ENCODE measurements around the gene CDKN2C.
"Not testable (repeated sequence)": the region's sequence is repeated elsewhere in the genome, so short reads cannot be mapped to it uniquely, and the experiment has no call there.

Gene CDKN2C

GRCh38 chr1:50979937-50980336 lies 9.9 kb downstream of the CDKN2C start:
- no peak for DNase-seq (ENCODE audit: low spot score)

DNA sequence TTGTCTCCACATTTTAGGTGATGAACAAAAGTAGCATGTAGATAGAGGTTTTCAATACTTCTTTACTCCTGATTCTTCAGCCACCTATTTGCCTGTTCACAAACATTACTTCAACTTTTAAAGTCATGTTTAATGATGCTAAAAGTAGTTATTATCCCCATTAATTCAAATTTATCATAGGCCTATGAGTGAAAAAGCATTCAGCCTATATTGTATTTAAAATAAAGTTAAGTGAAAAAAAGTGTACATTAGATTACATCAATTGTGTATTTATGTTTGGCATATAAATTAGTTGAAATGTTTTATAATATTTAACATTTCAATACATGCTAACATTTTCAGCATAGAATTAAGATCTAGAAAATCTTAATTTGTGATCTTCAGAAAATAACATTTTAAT lies 10.5 kb downstream of the CDKN2C start:
- no peak for DNase-seq (ENCODE audit: low spot score)

GRCh38 chr1:50981741-50982140 lies 11.7 kb downstream of the CDKN2C start:
- peak; percentile 42 for DNase-seq (ENCODE audit: low spot score)

DNA sequence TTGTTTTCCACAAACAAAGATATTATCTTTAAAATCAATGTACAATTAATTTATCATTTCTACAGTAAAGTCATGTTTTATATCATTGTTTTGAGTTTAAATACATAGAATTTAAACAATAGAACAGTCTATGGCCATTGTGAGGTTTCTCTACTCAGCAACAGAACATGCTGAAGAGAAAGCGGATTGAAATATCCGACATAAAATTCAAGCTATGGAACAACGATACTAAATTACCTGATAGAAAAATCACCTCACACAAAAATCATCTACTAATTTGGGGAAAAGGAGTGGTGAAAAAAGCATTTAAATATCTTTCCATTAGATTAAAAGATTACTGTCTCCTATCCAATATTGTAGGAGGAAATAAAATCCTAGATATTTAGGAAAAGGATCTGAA lies 12.6 kb downstream of the CDKN2C start:
- DNase-seq (ENCODE audit: low spot score): no peak

DNA sequence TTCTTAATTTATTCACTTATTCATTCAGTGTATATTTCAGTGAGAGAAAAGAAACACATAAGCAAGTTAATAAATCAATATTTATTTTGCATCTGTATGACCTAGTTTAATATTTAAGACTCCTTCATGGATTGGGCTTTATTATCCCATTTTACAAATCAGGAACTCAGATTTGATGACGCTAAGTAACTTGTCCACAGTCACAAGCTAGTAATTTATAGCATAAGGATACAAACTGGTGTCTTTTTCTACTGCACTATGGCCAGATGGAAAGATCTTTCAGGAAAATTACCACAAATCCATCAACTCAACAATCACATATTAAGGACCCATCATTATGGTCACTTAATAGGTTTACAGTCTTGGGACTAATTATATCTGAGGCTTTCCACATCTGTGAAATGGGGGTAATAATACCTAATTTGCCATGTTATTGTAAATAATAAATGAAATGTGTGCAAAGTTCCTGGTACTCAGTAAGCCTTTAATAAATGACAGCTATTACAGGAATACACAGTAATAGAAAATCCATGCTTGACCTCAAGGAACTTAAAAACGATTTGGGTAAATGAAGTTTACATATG lies 13.3 kb downstream of the CDKN2C start:
- DNase-seq (ENCODE audit: low spot score): no peak

- no peak for DNase-seq (ENCODE audit: low spot score)
These were observed 15.0 kb downstream of the CDKN2C start for GRCh38 chr1:50985094-50985493.

DNA sequence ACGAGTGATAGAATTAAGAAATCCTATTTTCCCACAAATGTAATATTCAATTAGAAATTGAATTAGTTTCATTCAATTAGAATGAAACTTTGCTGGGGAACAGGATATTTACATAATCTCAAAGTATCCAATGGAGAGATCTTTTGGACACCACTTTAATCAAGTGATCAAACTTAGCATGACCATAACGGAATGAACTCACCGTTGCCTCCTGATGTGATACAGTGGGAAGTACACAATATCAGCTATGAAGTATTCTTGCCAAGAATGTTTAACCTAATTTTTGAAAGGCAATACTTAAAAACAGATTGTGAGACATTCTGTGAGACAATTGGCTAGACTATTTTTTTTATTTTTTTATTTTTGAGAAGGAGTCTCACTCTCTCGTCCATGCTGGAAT lies 16.6 kb downstream of the CDKN2C start:
- no peak for DNase-seq (ENCODE audit: low spot score)

- DNase-seq (ENCODE audit: low spot score): no peak
These were observed 19.6 kb downstream of the CDKN2C start for GRCh38 chr1:50989694-50990093.

GRCh38 chr1:50992532-50993318 lies 22.7 kb downstream of the CDKN2C start:
- DNase-seq (ENCODE audit: low spot score): no peak

GRCh38 chr1:50993645-50994044 lies 23.6 kb downstream of the CDKN2C start:
- DNase-seq (ENCODE audit: low spot score): no peak

- DNase-seq (ENCODE audit: low spot score): no peak
These were observed 25.0 kb downstream of the CDKN2C start for GRCh38 chr1:50994997-50995396.

DNA sequence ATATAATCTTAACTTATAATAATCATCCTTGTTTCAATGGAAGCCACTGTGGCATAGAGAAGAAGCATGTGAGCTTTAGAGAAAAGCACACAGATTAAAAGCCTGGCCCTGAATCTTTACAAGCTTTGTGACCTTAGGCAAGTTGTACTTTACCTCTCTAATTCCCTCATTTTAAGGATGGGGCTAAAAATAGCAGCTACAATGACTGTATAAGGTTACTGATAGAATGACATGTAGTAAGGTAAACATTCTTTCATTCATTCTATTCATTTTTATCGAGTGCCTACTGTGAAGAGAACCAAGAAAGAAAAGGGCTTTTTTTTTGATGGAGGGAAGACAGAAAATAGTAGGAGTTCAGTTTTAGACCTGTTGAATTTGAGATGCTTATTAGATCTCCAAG lies 25.6 kb downstream of the CDKN2C start:
- no peak for DNase-seq (ENCODE audit: low spot score)

DNA sequence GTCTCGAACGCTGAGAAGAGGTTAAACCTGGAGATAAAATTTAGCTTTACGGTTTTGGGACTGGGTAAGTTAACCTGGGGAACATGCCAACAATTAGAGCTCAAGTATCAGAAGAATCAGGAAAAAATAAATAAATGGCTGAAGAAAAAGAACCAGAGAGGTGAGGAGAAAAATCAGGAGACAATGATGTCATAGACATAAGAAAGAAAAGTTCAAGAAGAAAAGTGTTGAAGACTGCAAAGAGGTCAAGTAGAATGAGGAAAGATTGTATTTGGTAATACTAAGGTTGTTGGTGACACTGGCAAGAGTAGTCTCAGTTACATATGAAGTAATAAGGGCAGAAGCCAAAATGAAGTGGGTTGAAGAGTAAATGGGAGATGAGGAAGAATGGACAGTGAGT lies 26.0 kb downstream of the CDKN2C start:
- DNase-seq (ENCODE audit: low spot score): no peak

DNA sequence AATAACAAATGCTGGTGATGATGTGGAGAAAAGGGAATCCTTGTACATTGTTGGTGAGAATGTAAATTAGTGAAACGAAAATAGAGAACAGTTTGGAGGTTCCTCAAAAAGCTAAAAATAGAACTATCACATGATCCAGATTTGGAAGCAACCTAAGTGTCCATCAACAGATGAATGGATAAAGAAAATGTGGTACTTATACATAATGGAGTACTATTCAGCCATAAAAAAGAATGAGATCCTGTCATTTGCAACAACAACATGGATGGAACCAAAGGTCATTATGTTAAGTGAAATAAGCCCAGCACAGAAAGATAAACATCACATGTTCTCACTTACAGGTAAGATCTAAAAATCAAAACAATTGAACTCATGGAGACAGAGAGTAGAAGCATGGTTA lies 29.3 kb downstream of the CDKN2C start:
- not testable (repeated sequence) for DNase-seq (ENCODE audit: low spot score)

GRCh38 chr1:51000160-51000559 lies 30.1 kb downstream of the CDKN2C start:
- DNase-seq (ENCODE audit: low spot score): no peak

GRCh38 chr1:51000651-51001050 lies 30.6 kb downstream of the CDKN2C start:
- no peak for DNase-seq (ENCODE audit: low spot score)

GRCh38 chr1:51002516-51002915 lies 32.5 kb downstream of the CDKN2C start:
- DNase-seq (ENCODE audit: low spot score): no peak

DNA sequence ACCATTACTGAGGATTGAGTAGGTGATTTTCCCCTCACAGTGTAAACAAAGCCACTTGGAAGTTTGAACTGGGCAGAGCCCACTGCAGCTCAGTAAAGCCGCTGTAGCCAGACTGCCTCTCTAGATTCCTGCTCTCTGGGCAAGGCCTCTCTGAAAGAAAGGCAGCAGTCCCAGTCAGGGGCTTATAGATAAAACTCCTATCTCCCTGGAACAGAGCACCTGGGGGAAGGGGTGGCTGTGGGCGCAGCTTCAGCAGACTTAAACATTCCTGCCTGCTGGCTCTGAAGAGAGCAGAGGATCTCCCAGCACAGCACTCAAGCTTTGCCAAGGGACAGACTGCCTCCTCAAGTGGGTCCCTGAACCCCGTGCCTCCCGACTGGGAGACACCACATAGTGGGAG lies 35.5 kb downstream of the CDKN2C start:
- DNase-seq (ENCODE audit: low spot score): not testable (repeated sequence)

DNA sequence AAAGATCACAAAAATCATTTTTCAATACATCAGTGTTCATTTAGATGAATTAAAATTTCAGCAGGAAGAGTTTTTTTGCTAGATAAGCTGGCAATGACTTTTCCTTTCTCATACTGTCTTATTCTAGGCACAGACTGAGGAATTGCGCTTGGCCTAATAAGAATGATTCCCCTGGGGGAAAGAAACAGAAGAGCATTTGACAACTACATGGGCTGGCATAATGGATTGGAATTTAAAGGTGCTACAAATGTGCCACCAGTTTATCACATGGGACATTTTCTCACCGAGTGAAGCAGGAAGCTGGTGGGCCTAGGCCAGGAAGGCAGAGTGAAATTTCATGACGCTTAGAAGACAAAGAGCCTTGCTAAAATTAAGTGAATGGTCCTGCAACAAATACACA lies 39.3 kb downstream of the CDKN2C start:
- no peak for DNase-seq (ENCODE audit: low spot score)

DNA sequence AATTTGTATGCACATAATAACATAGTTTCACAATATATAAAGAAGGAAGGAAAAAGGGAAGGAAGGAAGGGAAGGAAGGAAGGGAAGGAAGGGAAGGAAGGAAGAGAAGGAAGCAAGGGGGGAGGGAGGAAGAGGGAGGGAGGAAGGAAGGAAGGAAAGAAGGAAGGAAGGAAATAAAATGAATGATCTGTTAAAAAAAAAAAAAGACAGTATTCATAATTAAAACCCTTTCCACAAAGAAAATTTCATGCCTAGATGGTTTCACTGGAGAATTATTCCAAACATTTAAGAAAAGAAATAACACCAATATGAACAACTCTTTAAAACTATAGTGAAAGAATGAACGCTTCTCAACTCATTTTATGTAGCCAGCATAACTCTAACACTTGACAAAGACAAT lies 44.8 kb downstream of the CDKN2C start:
- DNase-seq (ENCODE audit: low spot score): no peak

- DNase-seq (ENCODE audit: low spot score): no peak
These were observed 49.8 kb downstream of the CDKN2C start for GRCh38 chr1:51019811-51020210.

Measured in Ammon's horn (tissue), 1 donor.